GM12892 (cell line): ENCODE measurements around the gene DNM3.

ENCODE experiments used
- POLR2A ChIP-seq: IDR thresholded peaks from 2 replicates; pipeline ENCODE4 v1.6.1; 2011; ENCODE audit warnings: low read depth, low read length, control low read depth
- POLR2AphosphoS5 ChIP-seq: IDR thresholded peaks from 2 replicates; pipeline ENCODE4 v1.6.1; 2011; ENCODE audit warnings: low read depth, low read length, control low read depth
- TAF1 ChIP-seq: IDR thresholded peaks from 2 replicates; pipeline ENCODE4 v1.6.1; 2011; ENCODE audit warnings: low read depth, mild to moderate bottlenecking, control low read depth, low read length, borderline replicate concordance

DNA sequence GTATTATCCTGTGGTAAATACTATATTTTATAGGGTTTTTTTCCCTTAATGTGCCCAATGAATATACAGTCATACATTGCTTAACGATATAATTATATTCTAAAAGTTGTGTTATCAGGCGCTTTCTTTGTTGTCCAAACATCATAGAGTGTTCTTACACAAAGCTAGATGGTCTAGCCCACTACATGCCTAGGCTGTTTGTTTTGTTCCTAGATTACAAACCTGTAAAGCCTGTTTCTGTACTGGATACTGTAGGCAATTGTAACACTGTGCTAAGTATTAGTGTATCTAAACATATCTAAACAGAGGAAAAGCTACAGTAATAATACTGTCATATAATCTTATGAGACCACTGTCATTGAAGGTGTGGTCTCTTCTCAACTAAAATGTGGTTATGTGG, 336.6 kb downstream of the DNM3 start:
- TF ChIP-seq POLR2AphosphoS5 (no peak), POLR2A (no peak), TAF1 (no peak)
